ENCODE results near the gene HABP2.

GRCh38 chr10:113625461-113626186 is 72.8 kb downstream of the HABP2 start:
- no peak for TF ChIP-seq CTCF (IDR thresholded peaks at IDR 0.05)
- TF ChIP-seq EP300 (IDR thresholded peaks at IDR 0.05; ENCODE audit: borderline replicate concordance in 1 of 2, low read depth in 1 of 2, low read length in 1 of 2): no peak

Measured in SK-N-SH (cell line).